HG03571 (cell line): ENCODE results near the gene ZNF507.

Experiments
- ATAC-seq: cut with Tn5 transposase; IDR thresholded peaks from one replicate; pipeline ENCODE4 v1.9.1; 2021; ENCODE audit not compliant: unreplicated experiment

Gene ZNF507

GRCh38 chr19:32345261-32346207, at the start of gene ZNF507:
Gene ZNF507, plus strand, starts transcription at chr19:32345610. Its CDS starts 7,221 bp downstream, at chr19:32352831.
- ATAC-seq, result peak; percentile 79

GRCh38 chr19:32296694-32297093, 48.7 kb upstream of the ZNF507 start:
- ATAC-seq, result no peak

- no peak for ATAC-seq
Measured at GRCh38 chr19:32302778-32303177, 42.6 kb upstream of the ZNF507 start.

- ATAC-seq, result no peak
Measured at GRCh38 chr19:32303193-32303592, 42.2 kb upstream of the ZNF507 start.

GRCh38 chr19:32307591-32307990, 37.8 kb upstream of the ZNF507 start:
- no peak for ATAC-seq

GRCh38 chr19:32308431-32309077, 36.9 kb upstream of the ZNF507 start:
- ATAC-seq, result no peak

GRCh38 chr19:32309711-32310390, 35.6 kb upstream of the ZNF507 start:
- no peak for ATAC-seq

GRCh38 chr19:32311371-32311770, 34.0 kb upstream of the ZNF507 start:
- ATAC-seq, result no peak

- no peak for ATAC-seq
Measured at GRCh38 chr19:32313569-32314265, 31.7 kb upstream of the ZNF507 start.

GRCh38 chr19:32316034-32316433, 29.4 kb upstream of the ZNF507 start:
- ATAC-seq, result no peak

- ATAC-seq, result no peak
Measured at GRCh38 chr19:32317086-32317485, 28.3 kb upstream of the ZNF507 start.

GRCh38 chr19:32318884-32319520, 26.4 kb upstream of the ZNF507 start:
- ATAC-seq, result no peak

GRCh38 chr19:32322541-32322940, 22.9 kb upstream of the ZNF507 start:
- no peak for ATAC-seq

GRCh38 chr19:32324631-32325285, 20.7 kb upstream of the ZNF507 start:
- no peak for ATAC-seq

- no peak for ATAC-seq
Measured at GRCh38 chr19:32330213-32330857, 15.1 kb upstream of the ZNF507 start.

- no peak for ATAC-seq
Measured at GRCh38 chr19:32333227-32333626, 12.2 kb upstream of the ZNF507 start.

GRCh38 chr19:32336259-32337083, 8.9 kb upstream of the ZNF507 start:
- no peak for ATAC-seq

- ATAC-seq, result no peak
Measured at GRCh38 chr19:32337084-32337808, 8.2 kb upstream of the ZNF507 start.
